GM18861 (cell line): Measurements from ENCODE around the gene ITGAL.
"Not testable (repeated sequence)": the region's sequence is repeated elsewhere in the genome, so short reads cannot be mapped to it uniquely, and the experiment has no call there.

Experiments
- ATAC-seq: cut with Tn5 transposase; IDR thresholded peaks from one replicate; pipeline ENCODE4 v1.9.1; 2021; ENCODE audit not compliant: unreplicated experiment

Gene ITGAL

GRCh38 chr16:30472328-30472942, at the start of gene ITGAL:
ITGAL (plus strand) TSS chr16:30472742; CDS start chr16:30472838, 96 bp downstream.
- ATAC-seq: peak; percentile 40

- no peak for ATAC-seq
These were observed 44.5 kb upstream of the ITGAL start for GRCh38 chr16:30428055-30428454.

- ATAC-seq: no peak
These were observed 43.2 kb upstream of the ITGAL start for GRCh38 chr16:30429418-30429677.

- peak; percentile 93 for ATAC-seq
These were observed 42.7 kb upstream of the ITGAL start, which contains the start of gene DCTPP1 for GRCh38 chr16:30429678-30430427. DCTPP1 (minus strand) TSS chr16:30430030; CDS start chr16:30429980, 50 bp downstream.

GRCh38 chr16:30430428-30430970, 42.0 kb upstream of the ITGAL start:
- no peak for ATAC-seq

- ATAC-seq: no peak
These were observed 37.7 kb upstream of the ITGAL start for GRCh38 chr16:30434852-30435251.

GRCh38 chr16:30437511-30438046, 35.0 kb upstream of the ITGAL start:
- ATAC-seq: no peak

GRCh38 chr16:30438835-30439234, 33.7 kb upstream of the ITGAL start:
- no peak for ATAC-seq

GRCh38 chr16:30439720-30440348, 32.7 kb upstream of the ITGAL start:
- ATAC-seq: no peak

- no peak for ATAC-seq
These were observed 28.9 kb upstream of the ITGAL start for GRCh38 chr16:30443631-30444030.

- no peak for ATAC-seq
These were observed 28.1 kb upstream of the ITGAL start for GRCh38 chr16:30444231-30445148.

GRCh38 chr16:30445149-30445407, 27.5 kb upstream of the ITGAL start:
- no peak for ATAC-seq

GRCh38 chr16:30445408-30446202, 26.9 kb upstream of the ITGAL start, which contains the start of gene SEPHS2:
SEPHS2 (minus strand) TSS chr16:30445874; CDS start chr16:30445727, 147 bp downstream.
- ATAC-seq: peak; percentile 56

- ATAC-seq: no peak
These were observed 26.3 kb upstream of the ITGAL start for GRCh38 chr16:30446203-30446595.

- ATAC-seq: no peak
These were observed 24.9 kb upstream of the ITGAL start for GRCh38 chr16:30447512-30448226.

GRCh38 chr16:30449116-30449435, 23.5 kb upstream of the ITGAL start:
- ATAC-seq: no peak

- not testable (repeated sequence) for ATAC-seq
These were observed 19.6 kb upstream of the ITGAL start for GRCh38 chr16:30452709-30453580.

GRCh38 chr16:30456302-30456701, 16.2 kb upstream of the ITGAL start:
- no peak for ATAC-seq

GRCh38 chr16:30457256-30457655, 15.3 kb upstream of the ITGAL start:
- ATAC-seq: no peak
